ENCODE measurements around the gene EXOC6.

Gene EXOC6

DNA sequence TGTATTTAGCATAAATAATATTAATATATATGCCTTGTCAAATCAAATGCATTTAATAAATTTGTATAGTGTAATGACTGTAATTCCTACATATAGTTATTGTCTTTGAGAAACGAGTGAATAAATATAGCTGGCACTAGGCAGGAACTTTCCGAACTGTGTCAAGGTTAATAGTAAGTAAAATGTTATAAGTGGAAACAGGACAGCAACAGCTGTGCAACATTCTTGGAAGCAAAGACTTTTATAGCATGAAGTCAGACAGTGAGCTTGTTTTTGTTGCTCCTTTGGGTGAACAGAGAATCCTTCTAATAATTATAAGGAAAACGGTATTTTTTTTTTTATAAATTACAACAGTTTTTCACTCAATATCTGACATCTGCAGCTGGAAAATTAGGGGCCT is 14.0 kb upstream of the EXOC6 start:
- no peak for DNase-seq (ENCODE audit: low spot score)

DNA sequence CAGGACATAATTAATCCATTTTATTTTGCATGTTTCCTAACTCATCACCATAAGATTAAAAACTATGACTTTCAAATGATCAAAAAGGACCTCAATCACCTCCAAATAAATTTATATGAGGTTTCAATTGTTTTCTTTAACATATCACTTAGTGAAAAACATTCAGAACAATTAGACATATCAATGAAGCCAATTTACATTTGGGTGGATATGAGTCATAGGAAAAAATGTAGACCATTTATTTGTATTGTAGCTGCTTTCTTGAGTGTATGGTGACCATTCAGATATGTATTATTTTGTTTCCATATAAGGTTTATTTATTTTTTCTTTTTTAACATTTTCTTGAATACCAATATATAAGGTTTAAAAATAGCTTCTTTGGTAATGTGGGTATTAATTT is 13.3 kb upstream of the EXOC6 start:
- DNase-seq (ENCODE audit: low spot score): no peak

DNA sequence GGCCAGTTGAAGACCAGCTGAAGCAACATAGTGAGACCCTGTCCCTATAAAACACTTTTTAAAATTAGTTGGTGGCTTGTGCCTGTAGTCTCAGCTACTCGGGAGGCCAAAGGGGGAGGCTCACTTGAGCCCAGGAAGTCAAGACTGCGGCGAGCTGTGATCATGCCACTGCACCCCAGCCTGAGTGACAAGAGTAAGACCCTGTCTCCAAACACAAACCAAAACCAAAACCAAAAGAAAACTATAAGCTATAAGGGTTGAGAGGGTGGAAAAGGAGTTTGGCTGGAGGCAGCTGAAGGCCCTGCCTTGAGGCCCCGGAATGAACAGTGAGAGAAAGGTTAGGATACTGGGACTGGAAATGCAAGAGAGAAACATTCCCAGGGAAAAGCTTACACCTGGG is 10.9 kb upstream of the EXOC6 start:
- DNase-seq (ENCODE audit: low spot score): no peak

DNA sequence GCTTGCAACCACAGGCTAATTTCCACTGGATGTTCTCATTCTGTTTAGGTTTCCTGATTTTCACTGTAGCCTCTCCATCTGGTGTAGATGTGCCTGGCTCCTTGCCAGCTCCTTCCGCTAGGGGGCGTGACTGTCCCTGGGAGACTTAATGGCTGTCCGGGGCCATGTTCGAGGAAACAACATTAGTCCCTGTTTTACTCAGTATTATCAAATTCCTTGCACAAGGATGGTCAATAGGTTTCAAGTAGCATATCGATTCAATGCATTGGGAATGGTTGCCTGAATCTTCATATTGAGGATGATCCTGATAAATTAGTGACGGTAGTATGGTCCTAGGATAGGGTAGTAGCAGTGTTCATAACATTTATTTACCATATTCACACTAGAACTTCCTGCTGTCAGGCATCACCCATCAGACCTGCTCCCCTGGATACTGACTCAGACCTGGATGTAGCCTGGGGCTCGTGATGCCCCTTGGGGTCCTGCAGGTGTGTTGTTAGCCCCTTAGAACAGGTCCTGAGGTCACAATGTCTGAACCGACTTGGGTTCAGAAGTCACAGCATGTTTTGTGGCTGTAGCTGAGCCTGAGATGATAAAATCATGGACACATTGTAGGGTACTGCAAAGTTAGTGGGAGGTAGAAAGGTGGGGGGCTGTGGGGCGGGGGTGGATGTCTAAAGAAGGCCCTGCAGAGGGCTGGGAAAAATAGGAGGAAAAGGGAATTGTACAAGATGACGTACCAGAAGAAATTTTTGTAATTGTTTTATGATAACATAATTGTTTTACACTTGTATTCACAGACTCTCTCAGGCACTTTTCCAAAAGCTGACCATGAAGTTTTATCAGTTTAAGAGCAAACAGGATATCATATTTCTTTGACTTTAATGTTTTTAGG is 8.9 kb upstream of the EXOC6 start:
- peak; percentile 67 for DNase-seq (ENCODE audit: low spot score)

DNA sequence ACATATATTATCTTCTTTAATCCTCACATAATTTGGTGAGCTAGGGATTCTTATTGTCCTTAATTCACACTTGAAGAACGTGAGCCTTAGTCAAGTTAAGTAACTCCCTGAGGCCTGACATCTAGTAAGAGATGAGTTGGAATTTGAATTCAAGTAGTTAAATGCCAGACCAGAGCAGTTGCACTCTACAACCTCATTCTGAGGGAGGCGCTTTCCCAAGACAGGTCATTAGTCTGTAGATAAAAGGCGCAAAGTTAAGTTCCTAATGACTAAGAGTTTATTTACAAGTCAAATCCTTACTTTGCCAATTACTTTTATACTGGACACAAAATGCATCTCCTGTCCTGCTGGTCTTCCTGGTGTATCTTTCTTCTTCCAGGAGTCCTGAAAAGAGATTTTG is 3.6 kb upstream of the EXOC6 start:
- DNase-seq (ENCODE audit: low spot score): no peak

DNA sequence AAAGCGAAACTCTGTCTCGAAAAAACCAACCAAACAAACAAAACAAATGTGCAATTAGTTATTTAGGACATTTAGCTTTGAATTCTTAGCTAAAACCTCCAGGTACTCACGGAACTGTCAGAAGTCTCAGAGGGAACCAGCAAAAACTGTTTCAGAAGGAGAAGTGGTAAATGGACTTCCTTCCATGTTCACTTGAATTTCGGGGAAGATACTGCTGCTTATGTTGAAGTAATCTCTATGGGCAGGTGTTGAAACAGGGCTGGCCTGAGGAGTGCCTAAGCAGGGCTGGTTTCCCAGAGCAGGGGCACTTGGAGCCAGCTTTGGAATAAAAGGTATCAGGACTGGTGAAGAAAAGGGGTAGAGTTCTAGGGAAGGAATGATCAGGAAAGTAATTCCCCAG is 2.4 kb upstream of the EXOC6 start:
- no peak for DNase-seq (ENCODE audit: low spot score)

DNA sequence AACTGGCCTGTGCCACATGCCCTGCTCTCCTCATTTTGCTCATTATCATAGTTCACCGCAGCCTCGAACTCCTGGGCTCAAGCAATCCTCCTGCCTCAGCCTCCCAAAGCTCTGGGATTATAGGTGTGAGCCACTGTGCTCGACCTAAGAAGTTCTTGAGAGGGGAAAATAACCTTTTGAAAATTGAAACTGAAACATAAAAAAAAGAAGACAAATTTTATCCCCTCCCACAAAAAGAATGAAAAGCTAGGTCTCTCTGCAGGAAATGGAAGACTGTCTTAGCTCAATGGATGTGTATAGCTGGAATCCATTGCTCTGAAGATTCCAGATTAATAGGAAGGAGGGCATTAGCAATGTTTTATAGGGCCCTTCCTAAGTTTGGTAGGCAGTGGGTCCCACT is 2.0 kb upstream of the EXOC6 start:
- no peak for DNase-seq (ENCODE audit: low spot score)

DNA sequence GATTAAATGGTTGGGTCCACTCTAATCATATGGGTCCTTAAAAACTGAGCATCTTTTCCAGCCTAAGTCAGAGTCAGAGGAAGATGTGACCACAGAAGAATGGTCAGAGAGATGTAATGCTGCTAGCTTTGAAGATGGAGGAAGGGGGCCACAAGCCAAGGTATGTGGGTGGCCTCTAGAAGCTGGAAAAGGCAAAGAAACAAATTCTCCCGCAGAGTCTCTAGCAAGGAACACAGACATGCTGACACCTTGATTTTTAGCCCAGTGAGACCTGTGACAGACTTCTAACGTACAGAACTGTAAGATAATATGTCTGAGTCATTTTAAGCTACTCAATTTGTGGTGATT is 1.5 kb upstream of the EXOC6 start:
- no peak for DNase-seq (ENCODE audit: low spot score)

DNA sequence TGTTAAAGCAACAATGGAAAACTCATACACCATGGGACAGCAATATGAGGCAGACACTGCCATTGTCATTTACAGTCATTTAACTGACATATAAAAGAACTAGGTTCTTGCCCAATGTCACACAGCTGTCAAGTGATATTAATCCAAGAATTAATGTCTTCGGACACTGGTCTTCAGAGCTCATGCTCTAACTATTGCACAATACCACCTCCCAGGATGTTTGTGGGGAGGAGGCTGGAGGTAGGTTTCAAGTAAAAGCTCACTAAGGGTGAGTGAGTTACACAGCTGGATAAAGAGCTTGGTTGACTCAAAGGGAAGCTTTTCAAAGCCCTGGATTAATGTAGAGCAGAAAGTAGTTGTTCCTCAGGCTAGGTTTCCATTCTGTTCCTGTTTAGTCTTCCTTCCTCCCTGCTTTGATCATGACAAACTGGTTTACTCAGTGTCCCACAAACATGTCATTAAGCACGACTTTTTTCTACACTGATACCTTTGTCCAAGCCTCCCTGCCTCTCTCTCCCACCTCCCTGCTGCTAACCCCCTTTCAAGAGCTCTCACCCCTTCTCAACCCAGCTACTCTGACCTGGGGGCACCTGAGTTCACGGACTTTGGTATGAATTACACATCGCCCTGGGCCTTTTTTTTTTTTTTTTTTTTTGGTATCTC is 987 bp upstream of the EXOC6 start:
- DNase-seq (ENCODE audit: low spot score): no peak

DNA sequence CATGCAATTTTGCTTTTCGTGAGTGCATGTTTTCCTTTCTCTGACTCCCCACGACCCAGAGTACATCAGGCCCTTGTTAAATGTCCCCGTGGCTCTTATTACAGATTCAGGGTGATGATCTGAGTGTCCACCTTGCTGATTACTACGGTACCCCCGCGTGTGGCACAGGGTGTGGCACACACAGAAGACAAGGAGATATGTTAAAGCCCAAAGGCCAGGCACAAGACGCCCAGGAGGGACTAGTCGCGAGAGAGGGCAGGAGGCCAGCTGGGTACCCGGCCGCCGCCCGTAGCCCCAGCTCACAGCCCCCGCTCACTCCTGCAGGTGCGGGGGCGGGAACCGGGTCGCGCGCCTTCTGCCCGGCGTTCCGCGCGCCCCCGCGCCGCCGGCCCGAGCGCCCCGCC is 281 bp upstream of the EXOC6 start:
- no peak for DNase-seq (ENCODE audit: low spot score)

DNA sequence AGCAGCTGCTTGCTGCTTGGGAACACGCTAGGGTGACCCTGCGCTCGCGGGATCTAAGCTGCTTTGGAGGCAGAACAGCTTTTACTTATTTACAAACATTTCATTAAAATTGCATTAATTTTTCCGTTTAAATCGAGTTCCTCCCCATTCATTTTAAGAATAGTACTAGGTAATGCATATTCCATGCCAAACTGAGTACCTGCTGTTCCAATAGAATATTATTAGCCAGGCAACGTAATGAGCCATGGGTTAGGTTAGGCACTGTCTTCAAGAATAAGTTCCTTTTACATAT is 860 bp downstream of the EXOC6 start:
- DNase-seq (ENCODE audit: low spot score): no peak

DNA sequence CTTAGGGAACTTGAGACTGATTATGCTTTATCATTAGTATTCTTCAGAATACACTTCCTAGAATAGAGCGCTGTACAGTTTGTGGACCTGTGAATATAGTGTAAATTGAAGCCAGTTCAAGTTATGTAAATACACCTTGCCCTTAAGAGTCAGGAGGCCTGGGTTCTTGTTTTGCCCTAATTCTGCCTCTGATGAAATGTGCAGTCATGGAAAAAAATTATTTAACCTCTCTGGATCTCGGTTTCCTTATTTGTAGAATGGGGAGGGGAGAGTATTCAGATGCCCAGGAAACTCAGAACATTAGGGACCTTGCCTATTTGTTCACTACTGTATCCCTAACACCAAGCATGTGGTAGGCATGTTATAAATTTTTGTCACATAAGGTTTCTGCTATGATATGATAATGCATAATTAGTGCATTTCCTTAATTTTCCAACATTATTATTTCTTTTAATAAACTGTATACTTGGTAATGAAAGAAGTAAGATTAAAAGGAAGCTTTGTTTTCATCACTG is 1.3 kb downstream of the EXOC6 start:
- no peak for DNase-seq (ENCODE audit: low spot score)

DNA sequence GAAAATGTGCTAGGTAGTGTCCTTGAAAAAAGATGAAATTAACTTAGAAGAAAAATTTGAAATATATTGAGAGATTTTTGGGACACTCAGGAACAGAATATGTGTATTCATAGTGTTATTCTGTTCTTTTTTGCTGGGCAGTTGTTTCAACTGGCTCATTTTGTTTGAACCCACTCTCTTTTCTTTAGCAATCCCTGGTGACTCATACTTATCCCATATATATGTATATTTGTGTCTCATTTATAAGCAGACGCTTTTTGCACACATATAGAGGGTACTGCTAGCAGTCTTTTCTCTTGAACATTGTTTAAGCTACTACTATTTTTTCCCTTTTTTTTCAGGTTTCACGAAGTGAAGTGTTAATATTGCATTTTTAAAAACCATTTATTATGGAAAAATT is 1.9 kb downstream of the EXOC6 start:
- DNase-seq (ENCODE audit: low spot score): no peak

DNA sequence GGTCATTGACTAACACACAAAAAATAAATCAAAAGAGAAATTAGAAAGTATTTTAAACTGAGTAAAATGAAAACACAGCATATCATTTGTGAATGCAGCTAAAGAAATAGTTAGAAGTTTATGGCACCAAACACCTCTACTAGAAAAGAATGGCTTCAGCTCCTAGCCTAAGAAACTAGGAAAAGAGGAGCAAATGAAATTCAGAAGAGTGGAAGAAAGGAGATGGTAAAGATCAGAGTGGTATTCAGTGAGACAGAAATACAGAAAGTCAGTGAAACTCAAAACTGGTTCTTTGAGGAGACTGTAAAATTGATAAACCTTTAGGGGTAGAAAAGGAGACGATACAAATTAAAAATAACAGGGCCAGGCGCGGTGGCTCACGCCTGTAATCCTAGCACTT is 2.7 kb downstream of the EXOC6 start:
- DNase-seq (ENCODE audit: low spot score): no peak

DNA sequence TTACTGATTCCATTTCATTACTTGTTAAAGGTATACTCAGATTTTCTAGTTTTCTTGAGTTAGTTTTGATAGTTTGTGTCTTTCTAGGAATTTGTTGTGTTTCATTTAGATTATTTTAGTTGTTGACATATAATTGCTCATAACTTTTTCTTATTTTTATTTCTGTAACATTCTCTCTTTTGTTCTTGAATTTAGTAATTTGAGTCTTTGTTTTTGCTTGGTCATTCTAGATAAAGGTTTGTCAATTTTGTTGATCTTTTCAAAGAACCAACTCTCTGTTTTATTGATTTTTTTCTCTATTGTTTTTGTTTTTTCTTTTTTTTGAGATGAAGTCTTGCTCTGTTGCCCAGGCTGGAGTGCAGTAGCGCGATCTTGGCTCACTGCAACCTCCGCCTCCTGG is 7.2 kb downstream of the EXOC6 start:
- DNase-seq (ENCODE audit: low spot score): no peak

DNA sequence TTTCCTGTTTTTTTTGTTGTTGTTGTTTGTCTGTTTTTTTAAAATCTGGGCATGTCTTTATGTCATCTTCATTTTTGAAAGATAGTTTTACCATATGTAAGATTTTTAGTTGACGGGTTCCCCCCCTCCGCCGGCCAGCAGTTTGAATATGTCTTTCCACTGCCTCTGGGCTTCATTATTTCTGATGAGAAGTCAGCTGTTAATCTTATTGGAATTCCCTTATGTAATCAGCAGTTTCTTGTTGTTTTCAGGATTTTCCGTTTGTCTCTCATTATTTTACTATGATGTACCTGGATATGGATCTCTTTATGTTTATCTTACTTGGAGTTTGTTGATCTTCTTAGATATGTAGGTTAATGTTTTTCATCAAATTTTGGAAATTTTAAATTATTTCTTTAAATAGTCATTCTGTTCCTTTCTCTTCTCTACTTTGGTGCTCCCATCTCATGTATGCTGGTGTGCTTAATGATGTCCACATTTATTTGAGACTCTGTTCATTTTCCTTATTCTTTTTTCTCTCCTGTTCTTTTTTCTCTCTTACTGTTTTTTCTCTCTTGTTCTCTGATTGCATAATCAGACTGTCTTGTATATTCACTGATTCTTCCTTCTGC is 9.7 kb downstream of the EXOC6 start:
- DNase-seq (ENCODE audit: low spot score): no peak

DNA sequence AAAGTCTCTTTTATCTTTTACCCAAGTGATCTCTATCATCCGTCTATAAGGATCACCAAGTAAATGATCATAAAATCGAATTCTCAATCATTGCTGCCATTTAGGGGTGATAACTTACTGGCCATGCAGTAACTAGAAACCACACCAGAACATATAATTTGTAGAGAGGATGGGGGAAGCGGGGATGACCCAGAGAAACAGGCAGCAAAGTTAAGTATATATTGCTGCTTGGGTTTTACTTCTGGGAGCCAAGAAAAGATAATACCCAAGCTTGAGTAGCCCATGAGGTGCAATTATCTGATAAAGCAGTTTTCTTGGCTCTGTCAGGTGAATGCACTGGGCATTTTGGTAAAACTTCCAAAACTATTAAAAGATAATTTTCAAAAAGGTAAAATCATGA is 18.9 kb downstream of the EXOC6 start:
- no peak for DNase-seq (ENCODE audit: low spot score)

DNA sequence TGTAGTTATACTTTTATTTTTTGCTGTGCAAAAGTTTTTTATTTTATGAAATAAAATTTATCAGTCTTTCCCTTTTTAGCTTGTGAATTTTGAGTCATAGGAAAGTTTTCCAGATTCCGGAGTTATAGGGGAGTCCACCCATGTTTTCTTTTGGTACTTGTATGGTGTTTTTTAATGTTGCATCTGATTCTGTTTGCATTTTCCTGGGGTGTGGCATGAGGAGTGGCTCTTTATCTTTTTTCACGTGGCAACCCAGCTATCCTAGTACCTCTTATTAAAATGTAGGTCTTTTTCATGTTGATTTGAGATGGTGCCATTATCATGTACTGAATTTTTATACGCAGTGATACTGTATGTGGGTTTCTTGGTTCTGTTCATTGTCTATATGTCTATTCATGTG is 19.7 kb downstream of the EXOC6 start:
- no peak for DNase-seq (ENCODE audit: low spot score)

DNA sequence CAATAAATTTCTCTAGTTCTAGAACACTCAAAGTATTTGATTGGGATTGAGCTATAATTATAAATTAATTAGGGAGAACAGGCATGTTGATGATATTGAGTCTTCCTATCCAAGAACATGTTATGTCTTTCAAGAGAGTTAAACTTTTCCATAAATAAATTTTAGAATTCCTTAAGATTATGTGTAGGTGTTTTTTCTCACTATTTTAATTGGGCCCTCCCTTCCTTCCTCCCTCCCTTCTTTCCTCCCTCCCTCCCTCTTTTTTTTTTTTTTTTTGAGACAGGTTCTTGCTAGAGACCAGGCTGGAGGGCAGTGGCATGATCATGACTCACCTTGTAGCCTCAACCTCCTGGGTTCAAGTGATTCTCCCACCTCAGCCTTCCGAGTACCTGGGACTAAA is 20.2 kb downstream of the EXOC6 start:
- no peak for DNase-seq (ENCODE audit: low spot score)

DNA sequence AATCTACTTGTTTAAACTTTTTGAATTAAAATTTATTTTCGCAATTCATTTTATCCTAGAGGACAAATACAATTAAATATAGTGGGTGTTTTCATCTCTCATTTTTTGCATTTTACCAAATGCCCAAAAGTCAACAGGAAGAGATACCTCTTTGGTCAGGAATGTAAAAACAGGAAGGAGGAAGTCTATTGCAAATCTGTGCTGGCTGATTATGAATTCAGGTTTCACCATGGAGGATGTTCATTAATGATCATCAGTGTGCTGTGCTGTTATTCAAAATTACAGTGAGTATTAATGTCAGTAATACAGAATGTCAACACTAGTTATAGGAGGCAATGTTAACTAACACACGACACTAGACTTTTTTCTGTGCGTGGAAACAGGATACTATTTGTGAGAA is 24.7 kb downstream of the EXOC6 start:
- DNase-seq (ENCODE audit: low spot score): no peak

DNA sequence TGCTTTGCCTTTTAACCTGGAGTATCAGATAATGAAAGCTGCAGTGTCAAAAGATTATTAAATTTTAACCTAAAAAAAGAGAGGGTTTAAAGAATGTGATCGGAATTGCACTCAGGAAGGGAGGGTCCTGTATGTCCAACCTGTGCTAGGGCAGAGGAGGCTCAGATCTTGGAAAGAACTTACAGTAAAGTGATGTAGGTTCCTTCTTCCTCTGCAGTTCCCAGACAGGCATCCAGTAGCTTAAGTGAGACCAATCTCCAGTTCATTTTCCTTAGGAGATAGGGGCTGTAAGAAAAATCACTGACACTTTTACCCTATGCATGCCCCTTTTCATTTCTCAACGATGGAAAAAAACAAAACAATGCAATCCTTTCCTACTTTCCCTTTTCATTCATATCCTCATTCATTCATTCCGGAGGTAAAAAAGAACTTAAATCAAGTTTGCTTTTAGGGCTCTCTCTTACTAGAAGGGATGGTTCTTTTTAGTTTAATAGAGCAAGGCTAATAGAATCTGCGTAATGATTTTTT is 28.3 kb downstream of the EXOC6 start:
- no peak for DNase-seq (ENCODE audit: low spot score)

DNA sequence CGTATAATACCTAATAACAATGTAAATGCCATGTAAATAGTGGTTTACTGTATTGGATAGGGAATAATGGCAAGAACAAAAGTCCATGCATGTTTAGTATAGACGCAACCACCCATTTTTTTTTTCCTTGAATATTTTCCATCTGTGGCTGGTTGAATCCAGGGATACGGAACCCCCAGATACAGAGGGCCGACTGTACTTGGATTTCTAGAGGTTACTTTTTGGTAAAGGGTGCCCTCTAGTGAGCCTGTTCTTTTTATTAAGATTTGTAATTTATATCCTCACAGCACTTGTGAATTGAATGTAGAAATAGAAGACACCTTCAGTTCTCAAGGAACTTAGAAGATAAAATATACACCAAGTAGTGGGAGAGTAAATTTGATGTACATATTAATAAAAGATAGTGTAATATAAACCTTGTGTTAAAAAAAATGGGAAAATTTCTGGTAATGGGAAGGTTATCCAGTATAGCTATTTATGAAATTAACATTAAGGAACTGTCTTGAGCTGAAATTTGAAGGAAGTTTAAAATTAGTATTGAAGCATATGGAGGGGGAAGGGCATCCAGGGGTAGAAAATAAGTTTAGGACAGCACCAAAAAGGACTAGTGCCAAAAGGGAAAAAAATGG is 32.0 kb downstream of the EXOC6 start:
- DNase-seq (ENCODE audit: low spot score): peak; percentile 62

DNA sequence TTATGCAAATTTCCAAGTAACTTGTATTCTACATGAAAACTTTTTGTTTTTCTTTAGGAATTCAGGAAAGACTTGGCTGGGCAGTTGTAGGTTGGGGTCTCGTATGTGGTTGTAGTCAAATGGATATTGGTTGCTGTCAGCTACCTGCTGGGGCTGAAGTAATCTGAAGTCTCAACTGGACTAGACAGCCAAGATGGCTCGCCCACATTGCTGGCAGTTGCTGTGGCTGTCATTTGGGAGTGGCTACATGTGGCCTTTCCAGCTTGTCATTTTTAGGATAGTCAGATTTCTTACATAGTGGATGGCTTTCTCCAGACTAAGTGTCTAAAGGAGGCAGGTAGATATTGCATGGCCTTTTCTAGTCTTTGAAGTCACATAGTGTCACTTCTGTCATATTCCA is 32.6 kb downstream of the EXOC6 start:
- no peak for DNase-seq (ENCODE audit: low spot score)
